Duodenal mucosa (tissue), 2 donors: ENCODE measurements around the gene SLC15A5.

ENCODE experiments used
- H3K27ac ChIP-seq: one replicate; pipeline ENCODE4 v1.7.0; 2013; ENCODE audit warnings: low read depth, low read length
- H3K27me3 ChIP-seq, 2 donors: one replicate each; pipeline ENCODE4 v1.7.0; 2013; ENCODE audit warnings: low read length in 2 of 2, control low read depth in 1 of 2; ENCODE audit not compliant: insufficient read depth in 2 of 2, control insufficient read depth in 1 of 2
- H3K36me3 ChIP-seq, 2 donors: one replicate each; pipeline ENCODE4 v1.7.0; 2013; ENCODE audit warnings: low read length in 2 of 2, control low read depth in 1 of 2; ENCODE audit not compliant: insufficient read depth in 2 of 2, control insufficient read depth in 1 of 2
- H3K4me1 ChIP-seq, 2 donors: one replicate each; pipeline ENCODE4 v1.7.0; 2013; ENCODE audit warnings: low read length in 2 of 2, control low read depth in 1 of 2; ENCODE audit not compliant: insufficient read depth in 2 of 2, control insufficient read depth in 1 of 2
- H3K4me3 ChIP-seq, 2 donors: one replicate each; pipeline ENCODE4 v1.7.0; 2013; ENCODE audit warnings: low read length in 2 of 2, low read depth in 1 of 2
- H3K9ac ChIP-seq, 2 donors: one replicate each; pipeline ENCODE4 v1.7.0; 2013; ENCODE audit warnings: low read length in 2 of 2, low read depth in 1 of 2
- H3K9me3 ChIP-seq, 2 donors: one replicate each; pipeline ENCODE4 v1.7.0; 2013; ENCODE audit warnings: low read length in 2 of 2, control low read depth in 1 of 2; ENCODE audit not compliant: control insufficient read depth in 1 of 2

SLC15A5 gene

DNA sequence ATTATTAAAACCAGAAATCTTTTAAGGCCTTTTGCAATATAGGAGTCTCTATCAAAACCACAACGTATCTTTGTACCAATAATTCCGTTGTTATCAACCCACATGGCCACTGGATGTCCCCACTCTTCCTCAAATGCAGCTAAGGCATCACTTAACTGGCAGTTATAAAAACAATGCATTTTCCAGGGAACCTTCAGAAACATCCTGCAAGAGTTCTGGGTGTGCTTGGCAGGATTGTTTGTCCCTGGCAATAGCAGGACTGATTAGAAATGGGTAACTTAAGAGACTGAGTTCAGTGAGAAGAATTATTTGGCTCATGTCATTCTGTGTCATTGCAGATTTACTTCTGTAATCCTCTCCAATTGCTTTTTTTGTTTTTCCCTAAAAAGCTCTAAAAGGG is 112.0 kb downstream of the SLC15A5 start:
- no peak overlapping the region for H3K4me3 ChIP-seq
- H3K4me1 ChIP-seq, result peaks cover 0 to 4% of the 10 kb centered on the region in 2 donors
- no peaks in the 10 kb centered on the region for H3K9me3 ChIP-seq
- H3K27ac ChIP-seq, result no peak overlapping the region
- no peaks in the 10 kb centered on the region for H3K36me3 ChIP-seq
- no peak overlapping the region for H3K9ac ChIP-seq
- H3K27me3 ChIP-seq, result no peaks in the 10 kb centered on the region

- no peaks in the 10 kb centered on the region for H3K9me3 ChIP-seq
- H3K27me3 ChIP-seq, result no peaks in the 10 kb centered on the region
Measured at GRCh38 chr12:16163901-16164300, 113.6 kb downstream of the SLC15A5 start.

GRCh38 chr12:16163146-16163545 is 114.3 kb downstream of the SLC15A5 start:
- no peak overlapping the region for H3K9ac ChIP-seq
- no peak overlapping the region for H3K4me3 ChIP-seq
- H3K4me1 ChIP-seq, result peaks cover 0 to 4% of the 10 kb centered on the region in 2 donors
- H3K36me3 ChIP-seq, result no peaks in the 10 kb centered on the region
- no peaks in the 10 kb centered on the region for H3K9me3 ChIP-seq
- H3K27ac ChIP-seq, result no peak overlapping the region
- no peaks in the 10 kb centered on the region for H3K27me3 ChIP-seq

More at GRCh38 chr12:16163901-16164300, 113.6 kb downstream of the SLC15A5 start:
- Histone ChIP-seq H3K4me1 (peaks cover 0 to 4% of the 10 kb centered on the region in 2 donors), H3K9ac (no peak overlapping the region), H3K4me3 (no peak overlapping the region), H3K27ac (no peak overlapping the region), H3K36me3 (no peaks in the 10 kb centered on the region)

DNA sequence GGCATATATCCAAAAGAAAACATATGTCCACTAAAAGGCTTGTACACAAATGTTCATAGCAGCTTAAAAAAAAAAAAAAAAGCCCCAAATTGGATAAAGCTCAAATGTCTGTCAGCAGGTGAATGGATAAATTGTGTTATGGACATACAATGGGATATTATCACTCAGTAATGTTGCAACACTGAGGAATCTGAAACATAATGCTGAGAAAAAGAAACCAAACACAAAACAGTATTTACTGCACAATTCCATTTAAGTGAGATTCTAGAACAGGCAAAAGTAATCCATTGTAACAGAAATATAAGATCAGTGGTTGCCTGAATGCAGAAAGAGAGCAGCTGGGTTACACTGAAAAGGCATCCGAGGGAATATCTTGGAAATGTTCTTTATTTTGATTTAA is 117.9 kb downstream of the SLC15A5 start:
- Histone ChIP-seq H3K9me3 (no peaks in the 10 kb centered on the region), H3K9ac (no peak overlapping the region), H3K4me1 (no peaks in the 10 kb centered on the region), H3K36me3 (no peaks in the 10 kb centered on the region), H3K4me3 (no peak overlapping the region), H3K27ac (no peak overlapping the region), H3K27me3 (no peaks in the 10 kb centered on the region)

- H3K4me3 ChIP-seq, result no peak overlapping the region
- no peaks in the 10 kb centered on the region for H3K4me1 ChIP-seq
- H3K9me3 ChIP-seq, result no peaks in the 10 kb centered on the region
- H3K27ac ChIP-seq, result no peak overlapping the region
- H3K36me3 ChIP-seq, result no peaks in the 10 kb centered on the region
- H3K9ac ChIP-seq, result no peak overlapping the region
- no peaks in the 10 kb centered on the region for H3K27me3 ChIP-seq
Measured at GRCh38 chr12:16158050-16158449, 119.4 kb downstream of the SLC15A5 start.

DNA sequence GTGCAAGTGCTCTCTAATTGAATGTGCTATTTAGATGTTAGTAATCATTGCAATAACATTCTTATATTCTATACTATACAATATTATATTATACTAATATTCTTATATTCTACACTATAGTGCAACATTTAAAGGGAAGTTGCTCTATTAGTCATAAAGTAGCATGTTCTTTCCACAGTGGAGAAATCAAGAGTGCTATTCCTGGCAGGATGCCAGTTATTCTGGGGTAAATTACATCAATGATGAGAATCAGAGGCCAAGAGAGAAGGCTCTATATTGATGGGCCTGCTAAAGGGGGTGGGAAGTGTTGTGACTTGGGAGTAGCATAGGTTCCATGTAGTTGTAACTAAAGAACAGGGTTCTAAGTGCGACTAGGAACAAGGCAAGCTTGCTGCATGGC is 121.5 kb downstream of the SLC15A5 start:
- Histone ChIP-seq H3K27me3 (no peaks in the 10 kb centered on the region), H3K9ac (no peak overlapping the region), H3K4me3 (no peak overlapping the region), H3K9me3 (no peaks in the 10 kb centered on the region), H3K27ac (no peak overlapping the region), H3K4me1 (no peaks in the 10 kb centered on the region), H3K36me3 (no peaks in the 10 kb centered on the region)

DNA sequence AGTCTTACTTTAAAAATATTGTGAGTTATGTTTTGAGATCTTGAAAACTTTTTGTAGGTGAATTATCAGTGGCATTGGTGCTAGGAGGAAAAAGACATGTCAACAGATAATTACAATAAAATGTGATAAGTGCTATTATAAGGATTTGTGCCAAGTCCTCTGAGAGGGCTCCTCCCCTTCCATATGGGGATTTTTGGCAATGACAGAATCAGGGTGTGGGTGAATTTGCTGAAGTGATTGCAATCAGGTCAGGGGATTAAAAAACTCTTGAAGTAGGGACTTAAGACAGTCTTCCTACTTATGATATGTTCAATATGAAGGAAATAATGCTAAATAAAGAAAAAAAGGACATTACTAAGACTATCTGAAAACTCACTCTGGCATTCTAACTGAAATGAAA is 122.5 kb downstream of the SLC15A5 start:
- H3K27me3 ChIP-seq, result no peaks in the 10 kb centered on the region
- no peaks in the 10 kb centered on the region for H3K9me3 ChIP-seq
- H3K4me3 ChIP-seq, result no peak overlapping the region
- H3K4me1 ChIP-seq, result no peaks in the 10 kb centered on the region
- H3K36me3 ChIP-seq, result no peaks in the 10 kb centered on the region
- H3K27ac ChIP-seq, result no peak overlapping the region
- H3K9ac ChIP-seq, result no peak overlapping the region

GRCh38 chr12:16152885-16153673 is 124.4 kb downstream of the SLC15A5 start:
- H3K36me3 ChIP-seq, result no peaks in the 10 kb centered on the region
- no peak overlapping the region for H3K27ac ChIP-seq
- H3K9ac ChIP-seq, result no peak overlapping the region
- no peaks in the 10 kb centered on the region for H3K9me3 ChIP-seq
- no peaks in the 10 kb centered on the region for H3K27me3 ChIP-seq
- no peaks in the 10 kb centered on the region for H3K4me1 ChIP-seq
- no peak overlapping the region for H3K4me3 ChIP-seq

GRCh38 chr12:16150276-16150675 is 127.2 kb downstream of the SLC15A5 start:
- Histone ChIP-seq H3K4me3 (no peak overlapping the region), H3K4me1 (no peaks in the 10 kb centered on the region), H3K27me3 (peaks cover 0 to 4% of the 10 kb centered on the region in 2 donors), H3K36me3 (no peaks in the 10 kb centered on the region), H3K9me3 (no peaks in the 10 kb centered on the region), H3K9ac (no peak overlapping the region), H3K27ac (no peak overlapping the region)

- Histone ChIP-seq H3K27me3 (peaks cover 0 to 4% of the 10 kb centered on the region in 2 donors), H3K4me1 (no peaks in the 10 kb centered on the region), H3K36me3 (no peaks in the 10 kb centered on the region), H3K4me3 (no peak overlapping the region), H3K9me3 (no peaks in the 10 kb centered on the region), H3K9ac (no peak overlapping the region), H3K27ac (no peak overlapping the region)
Measured at GRCh38 chr12:16148938-16149337, 128.5 kb downstream of the SLC15A5 start.
